HG02571 (cell line): ENCODE data around the gene NGFR.

Experiments used
- ATAC-seq: cut with Tn5 transposase; IDR thresholded peaks from one replicate; pipeline ENCODE4 v1.9.1; 2021; ENCODE audit warnings: mild to moderate bottlenecking, moderate library complexity; ENCODE audit not compliant: unreplicated experiment

Gene NGFR

GRCh38 chr17:49494986-49495841 lies at the start of gene NGFR:
Gene NGFR, plus strand, starts transcription at chr17:49495293. Its CDS starts 125 bp downstream, at chr17:49495418.
- ATAC-seq, result no peak

GRCh38 chr17:49445591-49445990 lies 49.5 kb upstream of the NGFR start:
- ATAC-seq, result no peak

GRCh38 chr17:49447628-49448302 lies 47.3 kb upstream of the NGFR start:
- ATAC-seq, result no peak

GRCh38 chr17:49450181-49450580 lies 44.9 kb upstream of the NGFR start:
- no peak for ATAC-seq

GRCh38 chr17:49450735-49451134 lies 44.4 kb upstream of the NGFR start:
- no peak for ATAC-seq

- no peak for ATAC-seq
Observed at GRCh38 chr17:49452201-49452600, 42.9 kb upstream of the NGFR start.

GRCh38 chr17:49452661-49453060 lies 42.4 kb upstream of the NGFR start:
- no peak for ATAC-seq

- no peak for ATAC-seq
Observed at GRCh38 chr17:49454050-49454449, 41.0 kb upstream of the NGFR start.

GRCh38 chr17:49455272-49455861 lies 39.7 kb upstream of the NGFR start:
- no peak for ATAC-seq

GRCh38 chr17:49456183-49456965 lies 38.7 kb upstream of the NGFR start:
- no peak for ATAC-seq

GRCh38 chr17:49457564-49458535 lies 37.2 kb upstream of the NGFR start:
- ATAC-seq, result no peak

GRCh38 chr17:49459401-49459984 lies 35.6 kb upstream of the NGFR start:
- ATAC-seq, result no peak

GRCh38 chr17:49460401-49460800 lies 34.7 kb upstream of the NGFR start:
- ATAC-seq, result no peak

- no peak for ATAC-seq
Observed at GRCh38 chr17:49461580-49461979, 33.5 kb upstream of the NGFR start.

- ATAC-seq, result no peak
Observed at GRCh38 chr17:49464049-49464448, 31.0 kb upstream of the NGFR start.

GRCh38 chr17:49465331-49465903 lies 29.7 kb upstream of the NGFR start:
- ATAC-seq, result no peak

- no peak for ATAC-seq
Observed at GRCh38 chr17:49466436-49466835, 28.7 kb upstream of the NGFR start.

- ATAC-seq, result no peak
Observed at GRCh38 chr17:49467175-49467574, 27.9 kb upstream of the NGFR start.

GRCh38 chr17:49468811-49469385 lies 26.2 kb upstream of the NGFR start:
- no peak for ATAC-seq
